Activated T-helper 1 cell treated with anti-CD3 and anti-CD28 coated beads, Interleukin-2, amount 50 U/mL, for 16 hours (primary cell): Measurements from ENCODE around the gene SPANXD.
"Not testable (repeated sequence)": the region's sequence is repeated elsewhere in the genome, so short reads cannot be mapped to it uniquely, and the experiment has no call there.

Source experiments
- DNase-seq, 2 donors: peaks; one replicate each; pipeline ENCODE4 v3.0.0-alpha.2; 2020; ENCODE audit warnings: low read depth in 1 of 2, low spot score in 1 of 2

Gene SPANXD

GRCh38 chrX:141698639-141699038 lies at the start of gene SPANXD:
Gene SPANXD (minus strand): TSS chrX:141698739. CDS start chrX:141698405, 334 bp downstream.
- not testable (repeated sequence) for DNase-seq

- no peak for DNase-seq
Measured at GRCh38 chrX:141742666-141743065, 44.1 kb upstream of the SPANXD start.

GRCh38 chrX:141736656-141737055 lies 38.1 kb upstream of the SPANXD start:
- no peak for DNase-seq

GRCh38 chrX:141733371-141733770 lies 34.8 kb upstream of the SPANXD start:
- DNase-seq = no peak

GRCh38 chrX:141732031-141732430 lies 33.5 kb upstream of the SPANXD start:
- DNase-seq = no peak

- DNase-seq = no peak
Measured at GRCh38 chrX:141724186-141724585, 25.6 kb upstream of the SPANXD start.

- no peak for DNase-seq
Measured at GRCh38 chrX:141714680-141715079, 16.1 kb upstream of the SPANXD start.

GRCh38 chrX:141701072-141701471 lies 2.5 kb upstream of the SPANXD start:
- no peak for DNase-seq

GRCh38 chrX:141673946-141674345 lies 24.6 kb downstream of the SPANXD start:
- no peak for DNase-seq

- DNase-seq = no peak
Measured at GRCh38 chrX:141669689-141670088, 28.9 kb downstream of the SPANXD start.

- DNase-seq = no peak
Measured at GRCh38 chrX:141668371-141668770, 30.2 kb downstream of the SPANXD start.

GRCh38 chrX:141662781-141663180 lies 35.8 kb downstream of the SPANXD start:
- DNase-seq = no peak

- DNase-seq = no peak
Measured at GRCh38 chrX:141652286-141652685, 46.3 kb downstream of the SPANXD start.
